ENCODE results near the gene LRMDA. TPM values are rescaled to one million over a fixed set of nuclear protein-coding genes. Genes with fewer than 3 reads are reported as not detected.

LRMDA gene
- polyA plus RNA-seq, 1 donor (not counting 4 experiments of a cell fraction or from before 2014, with no cell fraction given), result not detected

DNA sequence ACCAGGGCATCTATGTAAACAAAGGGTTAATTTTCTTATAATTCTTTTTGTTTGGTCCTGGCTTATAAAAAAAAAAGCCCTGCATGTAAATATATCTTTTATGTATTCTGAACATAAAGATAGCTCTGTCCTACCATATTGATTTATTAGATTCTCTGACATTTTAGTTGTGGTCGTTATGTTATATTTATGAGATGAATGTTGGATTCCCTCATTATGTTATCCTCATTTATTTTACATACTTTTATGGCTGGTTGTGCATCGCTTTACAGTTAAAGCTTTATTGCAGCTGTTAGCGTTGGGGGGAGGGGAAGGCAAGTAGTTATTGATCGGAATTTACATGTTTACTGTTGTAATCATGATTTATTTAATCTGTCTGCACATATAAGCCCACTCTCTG lies 431.5 kb downstream of the LRMDA start:
- Histone ChIP-seq H3K4me3 (ENCODE audit: control insufficient read depth in 2 of 3, extremely low read depth in 1 of 3, insufficient read depth in 2 of 3, low read depth in 1 of 3, low read length in 3 of 3) (no peak overlapping the region), H3K9me3 (ENCODE audit: control insufficient read depth, low read depth, low read length) (no peaks in the 10 kb centered on the region), H3K79me2 (ENCODE audit: control insufficient read depth, insufficient read depth, low read length) (no peaks in the 10 kb centered on the region), H4K20me1 (ENCODE audit: control insufficient read depth, extremely low read depth, insufficient read depth, low read length) (no peaks in the 10 kb centered on the region), H3K27ac (ENCODE audit: control insufficient read depth, insufficient read depth, low read length) (no peak overlapping the region), H3K4me1 (ENCODE audit: control insufficient read depth, extremely low read depth, insufficient read depth, low read length) (peaks cover 5% of the 10 kb centered on the region), H3K27me3 (ENCODE audit: control insufficient read depth, extremely low read depth, insufficient read depth, low read length) (no peaks in the 10 kb centered on the region), H3K9me1 (ENCODE audit: control insufficient read depth, extremely low read depth, insufficient read depth, low read length) (no peaks in the 10 kb centered on the region), H3K9ac (ENCODE audit: control insufficient read depth, extremely low read depth, insufficient read depth, low read length) (no peak overlapping the region), H3K4me2 (ENCODE audit: control insufficient read depth, extremely low read depth, insufficient read depth, low read depth, low read length) (no peak overlapping the region), H3K36me3 (ENCODE audit: control insufficient read depth in 2 of 2, extremely low read depth in 1 of 2, insufficient read depth in 2 of 2, low read length in 2 of 2) (no peaks in the 10 kb centered on the region), H2AFZ (ENCODE audit: control insufficient read depth, low read length) (no peak overlapping the region)
- no peak for DNase-seq (ENCODE audit: low read depth, low spot score)
- dilution Hi-C loops (cut with MboI; ENCODE audit: extremely low pct_ligation_motif_present, low sequenced_read_pairs), result no loop called here
- no peak for FAIRE-seq
- TF ChIP-seq CTCF (optimal IDR thresholded peaks at IDR 0.05 in 1 of 3, IDR thresholded peaks at IDR 0.05 in 1 of 3, conservative IDR thresholded peaks at IDR 0.05 in 1 of 3; ENCODE audit: extremely low read depth in 1 of 3, insufficient read depth in 2 of 3, low read length in 3 of 3), result no peak

DNA sequence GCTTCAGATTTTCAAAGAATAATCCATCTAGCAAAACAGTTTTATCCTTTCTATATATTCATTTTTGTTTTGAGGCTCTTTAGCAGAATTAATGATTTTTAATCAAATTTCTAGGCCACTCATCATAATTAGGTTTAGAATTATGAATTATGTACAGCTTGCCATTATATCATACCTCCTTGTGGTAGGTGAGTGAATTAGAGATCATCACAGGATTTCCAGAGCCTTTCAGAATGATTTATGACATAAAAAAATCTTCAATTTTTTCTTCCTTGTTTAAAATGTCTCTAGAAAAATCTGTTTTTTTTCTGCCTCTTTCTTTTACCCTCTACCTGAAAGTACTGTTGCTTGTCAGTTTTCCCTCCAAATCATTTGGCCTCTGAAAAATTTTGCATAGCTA lies 433.3 kb downstream of the LRMDA start:
- H3K4me1 ChIP-seq (ENCODE audit: control insufficient read depth, extremely low read depth, insufficient read depth, low read length), result peaks cover 5% of the 10 kb centered on the region
- dilution Hi-C loops (cut with MboI; ENCODE audit: extremely low pct_ligation_motif_present, low sequenced_read_pairs), result no loop called here
- H3K9me3 ChIP-seq (ENCODE audit: control insufficient read depth, low read depth, low read length), result no peaks in the 10 kb centered on the region
- H4K20me1 ChIP-seq (ENCODE audit: control insufficient read depth, extremely low read depth, insufficient read depth, low read length), result no peaks in the 10 kb centered on the region
- H3K9me1 ChIP-seq (ENCODE audit: control insufficient read depth, extremely low read depth, insufficient read depth, low read length), result no peaks in the 10 kb centered on the region
- H3K27ac ChIP-seq (ENCODE audit: control insufficient read depth, insufficient read depth, low read length), result no peak overlapping the region
- H3K9ac ChIP-seq (ENCODE audit: control insufficient read depth, extremely low read depth, insufficient read depth, low read length), result no peak overlapping the region
- no peaks in the 10 kb centered on the region for H3K79me2 ChIP-seq (ENCODE audit: control insufficient read depth, insufficient read depth, low read length)
- no peaks in the 10 kb centered on the region for H3K27me3 ChIP-seq (ENCODE audit: control insufficient read depth, extremely low read depth, insufficient read depth, low read length)
- no peak overlapping the region for H2AFZ ChIP-seq (ENCODE audit: control insufficient read depth, low read length)
- DNase-seq (ENCODE audit: low read depth, low spot score), result no peak
- no peak for TF ChIP-seq EZH2 (IDR thresholded peaks at IDR 0.05; ENCODE audit: low read length)
- no peak for TF ChIP-seq CTCF (optimal IDR thresholded peaks at IDR 0.05 in 1 of 3, IDR thresholded peaks at IDR 0.05 in 1 of 3, conservative IDR thresholded peaks at IDR 0.05 in 1 of 3; ENCODE audit: extremely low read depth in 1 of 3, insufficient read depth in 2 of 3, low read length in 3 of 3)
- no peak overlapping the region for H3K4me3 ChIP-seq (ENCODE audit: control insufficient read depth in 2 of 3, extremely low read depth in 1 of 3, insufficient read depth in 2 of 3, low read depth in 1 of 3, low read length in 3 of 3)
- H3K36me3 ChIP-seq (ENCODE audit: control insufficient read depth in 2 of 2, extremely low read depth in 1 of 2, insufficient read depth in 2 of 2, low read length in 2 of 2), result no peaks in the 10 kb centered on the region
- FAIRE-seq, result no peak
- no peak overlapping the region for H3K4me2 ChIP-seq (ENCODE audit: control insufficient read depth, extremely low read depth, insufficient read depth, low read depth, low read length)

Measured in keratinocyte (primary cell).